ENCODE results near the gene ELOB.

GRCh38 chr16:2753733-2754020, 23.4 kb downstream of the ELOB start:
- TF ChIP-seq TAF1 (IDR thresholded peaks at IDR 0.05; ENCODE audit: borderline replicate concordance, insufficient read depth, low read length) = no peak
- no peak for TF ChIP-seq SIN3A (IDR thresholded peaks at IDR 0.05; ENCODE audit: borderline replicate concordance, insufficient read depth, low read length)
- no peak for TF ChIP-seq POLR2AphosphoS5 (IDR thresholded peaks at IDR 0.05; ENCODE audit: low read depth, low read length)
